ENCODE results near the gene SNTB2. TPM values are rescaled to one million over a fixed set of nuclear protein-coding genes. Genes with fewer than 3 reads are reported as not detected.

The SNTB2 gene
- total RNA-seq, 1 experiment from 2014 or later = 20.2 TPM

DNA sequence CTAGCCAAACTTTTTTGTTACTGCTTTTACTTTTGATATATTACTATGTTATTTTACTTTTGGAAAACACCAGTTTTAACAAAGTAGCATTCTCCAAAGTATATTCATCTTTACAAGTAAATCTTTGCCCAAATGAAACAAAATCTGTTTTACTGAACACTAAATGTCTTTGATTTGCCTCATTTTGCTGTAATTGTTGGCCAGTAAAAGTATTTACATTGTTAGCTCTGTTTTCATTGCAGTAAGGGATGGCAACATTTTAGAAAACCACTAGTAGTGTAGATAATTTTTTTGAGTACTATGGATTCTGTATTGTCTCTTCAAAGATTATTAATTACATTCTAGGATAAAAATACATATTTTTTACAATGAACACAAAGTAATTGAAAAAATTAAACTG is 10.6 kb downstream of the SNTB2 start:
- Mint-ChIP-seq H3K36me3 (ENCODE audit: insufficient read depth in 1 of 3, low read depth in 3 of 3) (no peaks in the 10 kb centered on the region), H3K9me3 (no peaks in the 10 kb centered on the region), H3K27ac (no peak overlapping the region), H3K27me3 (ENCODE audit: low read depth) (no peaks in the 10 kb centered on the region), H3K4me1 (no peaks in the 10 kb centered on the region), H3K4me3 (no peak overlapping the region)
- H2BK12ac ChIP-seq (ENCODE audit: insufficient read length, low read depth, low read length) = no peak overlapping the region
- no peaks in the 10 kb centered on the region for H3K9me3 ChIP-seq (ENCODE audit: control insufficient read depth, low read depth, low read length)
- no peaks in the 10 kb centered on the region for H3K23me2 ChIP-seq (ENCODE audit: insufficient read length, low read depth, low read length, poor library complexity, severe bottlenecking)
- no peak overlapping the region for H3K14ac ChIP-seq (ENCODE audit: insufficient read depth, low read length)
- no peak overlapping the region for H3T11ph ChIP-seq (ENCODE audit: low read length)
- no peak overlapping the region for H3K23ac ChIP-seq (ENCODE audit: insufficient read length, low read depth, low read length)
- no peak overlapping the region for H3K27ac ChIP-seq (ENCODE audit: insufficient read length, low read depth, low read length)
- no peak overlapping the region for H2BK120ac ChIP-seq (ENCODE audit: low read depth, low read length, poor library complexity, severe bottlenecking)
- H3K4me1 ChIP-seq (ENCODE audit: insufficient read depth, low read length) = no peaks in the 10 kb centered on the region
- no peak overlapping the region for H2AK5ac ChIP-seq (ENCODE audit: insufficient read length, low read length)
- DNase-seq = no peak
- TF ChIP-seq, protein P1, sequence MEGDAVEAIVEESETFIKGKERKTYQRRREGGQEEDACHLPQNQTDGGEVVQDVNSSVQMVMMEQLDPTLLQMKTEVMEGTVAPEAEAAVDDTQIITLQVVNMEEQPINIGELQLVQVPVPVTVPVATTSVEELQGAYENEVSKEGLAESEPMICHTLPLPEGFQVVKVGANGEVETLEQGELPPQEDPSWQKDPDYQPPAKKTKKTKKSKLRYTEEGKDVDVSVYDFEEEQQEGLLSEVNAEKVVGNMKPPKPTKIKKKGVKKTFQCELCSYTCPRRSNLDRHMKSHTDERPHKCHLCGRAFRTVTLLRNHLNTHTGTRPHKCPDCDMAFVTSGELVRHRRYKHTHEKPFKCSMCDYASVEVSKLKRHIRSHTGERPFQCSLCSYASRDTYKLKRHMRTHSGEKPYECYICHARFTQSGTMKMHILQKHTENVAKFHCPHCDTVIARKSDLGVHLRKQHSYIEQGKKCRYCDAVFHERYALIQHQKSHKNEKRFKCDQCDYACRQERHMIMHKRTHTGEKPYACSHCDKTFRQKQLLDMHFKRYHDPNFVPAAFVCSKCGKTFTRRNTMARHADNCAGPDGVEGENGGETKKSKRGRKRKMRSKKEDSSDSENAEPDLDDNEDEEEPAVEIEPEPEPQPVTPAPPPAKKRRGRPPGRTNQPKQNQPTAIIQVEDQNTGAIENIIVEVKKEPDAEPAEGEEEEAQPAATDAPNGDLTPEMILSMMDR (conservative IDR thresholded peaks at IDR 0.05) = no peak
- peaks cover 3% of the 10 kb centered on the region; the same call in 1 of the 2 replicates for H3K79me2 ChIP-seq (ENCODE audit: insufficient read depth, low read length)
- H3K27me3 ChIP-seq (ENCODE audit: insufficient read depth, low read length) = no peaks in the 10 kb centered on the region
- no peak overlapping the region for H4K8ac ChIP-seq (replicated peaks; ENCODE audit: insufficient read length, low read depth, low read length)
- no peak overlapping the region for H3K18ac ChIP-seq (ENCODE audit: insufficient read length, low read depth, low read length)
- H2BK15ac ChIP-seq (ENCODE audit: low read depth, low read length) = no peak overlapping the region
- peaks cover 2% of the 10 kb centered on the region for H3K79me1 ChIP-seq (ENCODE audit: insufficient read depth, low read depth, low read length, poor library complexity, severe bottlenecking)
- no peak overlapping the region for H3K4ac ChIP-seq (ENCODE audit: low read depth, low read length)
- H4K20me1 ChIP-seq (ENCODE audit: control insufficient read depth, insufficient read depth, insufficient read length) = no peaks in the 10 kb centered on the region
- no peak overlapping the region for H2BK20ac ChIP-seq (ENCODE audit: low read depth, low read length, poor library complexity, severe bottlenecking)
- no peak overlapping the region for H4K91ac ChIP-seq (ENCODE audit: insufficient read length, low read depth, low read length)
- H2BK5ac ChIP-seq (ENCODE audit: insufficient read length, low read length) = no peak overlapping the region
- H3K9ac ChIP-seq (ENCODE audit: extremely low read depth, insufficient read length, low read length) = no peak overlapping the region
- H4K5ac ChIP-seq (ENCODE audit: insufficient read length, low read depth, low read length) = no peak overlapping the region
- no peak overlapping the region for H2AFZ ChIP-seq (ENCODE audit: low read length)
- H3K4me2 ChIP-seq (ENCODE audit: insufficient read depth, insufficient read length, low read length) = no peak overlapping the region
- H3K56ac ChIP-seq (ENCODE audit: insufficient read length, low read depth, low read length) = no peak overlapping the region
